KMS-11 (cell line): ENCODE results near the gene PTP4A1.

Experiments
- H2AFZ ChIP-seq: fragments of 200-600 bp; sonication (generic); 2 replicates; pipeline ENCODE4 v1.6.1; 2016; ENCODE audit warnings: antibody characterized with exemption, mixed run types, low read depth
- H3K27ac ChIP-seq: fragments of 200-600 bp; sonication (generic); 2 replicates; pipeline ENCODE4 v1.6.1; 2016; ENCODE audit warnings: mild to moderate bottlenecking, mixed run types
- H3K27me3 ChIP-seq: fragments of 200-600 bp; sonication (generic); 2 replicates; pipeline ENCODE4 v1.6.1; 2017; ENCODE audit warnings: mild to moderate bottlenecking, low read depth, mixed run types, moderate library complexity; ENCODE audit not compliant: insufficient read depth
- H3K36me3 ChIP-seq: fragments of 200-600 bp; sonication (generic); 2 replicates; pipeline ENCODE4 v1.6.1; 2017; ENCODE audit warnings: mild to moderate bottlenecking, mixed run types; ENCODE audit not compliant: insufficient read depth
- H3K4me1 ChIP-seq: fragments of 200-600 bp; sonication (generic); 2 replicates; pipeline ENCODE4 v1.6.1; 2016; ENCODE audit warnings: mild to moderate bottlenecking, low read depth, mixed run types; ENCODE audit not compliant: poor library complexity, severe bottlenecking
- H3K4me2 ChIP-seq: fragments of 200-600 bp; sonication (generic); 2 replicates; pipeline ENCODE4 v1.7.0; 2016; ENCODE audit warnings: mild to moderate bottlenecking, mixed run types
- H3K4me3 ChIP-seq: fragments of 200-600 bp; sonication (generic); IDR thresholded peaks from 2 replicates; pipeline ENCODE4 v1.6.1; 2017; ENCODE audit warnings: low read depth, low read length, mixed read lengths; ENCODE audit not compliant: insufficient read depth
- H3K79me2 ChIP-seq: fragments of 200-600 bp; sonication (generic); 2 replicates; pipeline ENCODE4 v1.6.1; 2016; ENCODE audit warnings: low read depth, mixed run types; ENCODE audit not compliant: insufficient read depth
- H3K9ac ChIP-seq: fragments of 200-600 bp; sonication (generic); 2 replicates; pipeline ENCODE4 v1.6.1; 2016; ENCODE audit warnings: mild to moderate bottlenecking, mixed run types
- H4K20me1 ChIP-seq: fragments of 200-600 bp; sonication (generic); 2 replicates; pipeline ENCODE4 v1.6.1; 2016; ENCODE audit warnings: mild to moderate bottlenecking, mixed run types; ENCODE audit not compliant: insufficient read depth
- CTCF ChIP-seq: fragments of 200-600 bp; sonication (generic); conservative IDR thresholded peaks from 2 replicates; pipeline ENCODE4 v1.6.1; 2017; ENCODE audit warnings: low read depth, mild to moderate bottlenecking, antibody characterized with exemption, low read length, moderate library complexity, mixed read lengths

Gene PTP4A1

DNA sequence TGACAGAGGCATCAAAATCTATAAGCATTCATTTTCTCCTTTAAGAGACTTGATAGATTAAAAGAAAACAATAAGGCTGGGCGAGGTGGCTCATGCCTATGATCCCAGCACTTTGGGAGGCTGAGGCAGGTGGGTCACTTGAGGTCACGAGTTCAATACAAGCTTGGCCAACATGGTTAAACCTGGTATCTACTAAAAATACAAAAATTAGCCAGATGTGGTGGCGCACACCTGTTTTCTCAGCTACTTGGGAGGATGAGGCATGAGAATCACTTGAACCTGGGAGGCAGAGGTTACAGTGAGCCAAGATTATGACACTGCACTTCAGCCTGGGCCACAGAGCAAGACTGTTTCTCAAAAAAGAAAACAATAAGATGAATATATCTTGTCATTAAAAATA is 39.3 kb upstream of the PTP4A1 start:
- Histone ChIP-seq H3K9ac (no peak overlapping the region), H3K4me2 (no peak overlapping the region), H3K79me2 (no peaks in the 10 kb centered on the region), H3K36me3 (no peaks in the 10 kb centered on the region), H3K27me3 (no peaks in the 10 kb centered on the region), H3K4me3 (no peak overlapping the region), H2AFZ (no peak overlapping the region), H4K20me1 (no peaks in the 10 kb centered on the region), H3K4me1 (no peaks in the 10 kb centered on the region), H3K27ac (no peak overlapping the region)
- TF ChIP-seq CTCF: no peak

DNA sequence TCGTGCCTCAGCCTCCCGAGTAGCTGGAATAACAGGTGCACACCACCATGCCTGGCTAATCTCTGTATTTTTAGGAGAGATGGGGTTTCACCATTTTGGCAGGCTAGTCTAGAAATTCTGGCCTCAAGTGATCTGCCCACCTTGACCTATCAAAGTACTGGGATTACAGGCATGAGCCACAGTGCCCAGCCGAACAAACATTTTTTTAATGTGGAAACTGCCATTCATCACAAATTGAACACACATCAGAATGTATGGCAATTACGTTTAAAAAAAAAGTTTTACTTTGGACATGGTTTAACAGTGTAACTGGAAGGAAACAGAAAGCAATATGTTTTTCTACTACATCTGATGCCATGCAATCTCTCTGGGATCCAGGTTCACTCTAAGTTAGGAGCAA is 38.3 kb upstream of the PTP4A1 start:
- H3K36me3 ChIP-seq: no peaks in the 10 kb centered on the region
- H3K79me2 ChIP-seq: no peaks in the 10 kb centered on the region
- no peak overlapping the region for H3K27ac ChIP-seq
- H3K4me3 ChIP-seq: no peak overlapping the region
- H3K27me3 ChIP-seq: no peaks in the 10 kb centered on the region
- no peaks in the 10 kb centered on the region for H3K4me1 ChIP-seq
- H2AFZ ChIP-seq: no peak overlapping the region
- no peaks in the 10 kb centered on the region for H4K20me1 ChIP-seq
- TF ChIP-seq CTCF: no peak
- H3K4me2 ChIP-seq: no peak overlapping the region
- no peak overlapping the region for H3K9ac ChIP-seq

- H3K79me2 ChIP-seq: no peaks in the 10 kb centered on the region
- no peak overlapping the region for H3K27ac ChIP-seq
- H3K4me1 ChIP-seq: no peaks in the 10 kb centered on the region
- no peaks in the 10 kb centered on the region for H4K20me1 ChIP-seq
- no peaks in the 10 kb centered on the region for H3K36me3 ChIP-seq
- H3K9ac ChIP-seq: no peak overlapping the region
- H3K27me3 ChIP-seq: no peaks in the 10 kb centered on the region
- H3K4me2 ChIP-seq: no peak overlapping the region
- H3K4me3 ChIP-seq: no peak overlapping the region
- no peak overlapping the region for H2AFZ ChIP-seq
- TF ChIP-seq CTCF: no peak
These were observed 34.9 kb upstream of the PTP4A1 start for GRCh38 chr6:63537201-63537958.

GRCh38 chr6:63537959-63538300 is 34.4 kb upstream of the PTP4A1 start:
- Histone ChIP-seq H3K36me3 (no peaks in the 10 kb centered on the region), H3K4me2 (no peak overlapping the region), H3K27me3 (no peaks in the 10 kb centered on the region), H3K4me1 (no peaks in the 10 kb centered on the region), H3K27ac (no peak overlapping the region), H3K79me2 (no peaks in the 10 kb centered on the region), H2AFZ (no peak overlapping the region), H3K9ac (no peak overlapping the region), H4K20me1 (no peaks in the 10 kb centered on the region), H3K4me3 (no peak overlapping the region)
- no peak for TF ChIP-seq CTCF
